HEK293T (cell line): ENCODE results near the gene CHAF1A.

Experiments
- FOXK2 ChIP-seq: fragments of 450-650 bp; IDR thresholded peaks from 2 replicates; pipeline ENCODE4 v1.6.1; 2016; ENCODE audit warnings: mild to moderate bottlenecking
- NFRKB ChIP-seq: fragments of 450-650 bp; IDR thresholded peaks from 2 replicates; pipeline ENCODE4 v1.6.1; 2016; ENCODE audit warnings: mild to moderate bottlenecking, moderate library complexity
- SUZ12 ChIP-seq: fragments of 450-650 bp; IDR thresholded peaks from 2 replicates; pipeline ENCODE4 v1.6.1; 2016; ENCODE audit warnings: mild to moderate bottlenecking

DNA sequence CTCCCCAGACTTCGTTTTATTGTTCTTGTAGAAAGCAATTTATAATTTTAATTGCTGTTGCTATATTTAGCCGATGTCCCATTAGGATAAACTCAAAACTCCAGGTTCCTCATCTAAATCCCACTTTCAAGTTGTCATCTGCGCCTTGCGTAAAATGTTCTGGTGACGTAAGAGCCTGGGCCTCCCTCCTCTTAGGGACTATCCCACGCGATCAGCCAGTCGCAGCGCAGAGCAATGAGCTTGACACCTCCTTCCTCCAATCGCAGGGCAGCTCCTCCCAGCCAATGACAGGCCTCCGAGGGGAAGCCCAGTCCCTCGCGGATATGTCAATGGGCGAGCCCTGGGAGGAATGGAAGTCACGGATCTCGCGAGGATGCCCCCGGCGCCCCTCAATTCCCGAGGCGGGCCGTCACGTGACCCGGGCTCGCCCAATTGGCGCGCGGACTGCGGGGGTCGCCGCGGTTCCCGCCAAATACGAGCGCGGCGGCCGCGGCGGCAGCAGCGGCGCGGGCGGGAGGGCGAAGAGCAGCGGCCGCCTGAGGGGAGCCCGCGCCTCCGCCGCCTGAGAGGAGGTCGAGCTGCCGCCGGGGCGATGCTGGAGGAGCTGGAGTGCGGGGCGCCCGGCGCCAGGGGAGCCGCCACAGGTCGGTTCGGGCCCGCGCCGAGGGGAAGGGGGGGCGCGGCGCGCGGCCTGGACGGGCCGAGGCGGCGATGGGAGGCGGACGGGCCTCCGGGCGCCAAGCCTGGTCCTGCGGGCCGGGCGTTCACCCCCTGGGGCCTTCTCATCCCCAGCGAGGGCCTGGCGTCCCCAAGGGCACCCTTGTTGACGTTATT lies at the start of gene CHAF1A:
- TF ChIP-seq FOXK2 = no peak
- no peak for TF ChIP-seq NFRKB
- TF ChIP-seq SUZ12 = no peak
